Activated effector memory CD4-positive, alpha-beta T cell treated with anti-CD3 and anti-CD28 coated beads, Interleukin-2, amount 50 U/mL, for 16 hours (primary cell): ENCODE data around the gene ENKUR.

Source experiments
- DNase-seq: peaks from one replicate; pipeline ENCODE4 v3.0.0-alpha.2; 2020

ENKUR gene

DNA sequence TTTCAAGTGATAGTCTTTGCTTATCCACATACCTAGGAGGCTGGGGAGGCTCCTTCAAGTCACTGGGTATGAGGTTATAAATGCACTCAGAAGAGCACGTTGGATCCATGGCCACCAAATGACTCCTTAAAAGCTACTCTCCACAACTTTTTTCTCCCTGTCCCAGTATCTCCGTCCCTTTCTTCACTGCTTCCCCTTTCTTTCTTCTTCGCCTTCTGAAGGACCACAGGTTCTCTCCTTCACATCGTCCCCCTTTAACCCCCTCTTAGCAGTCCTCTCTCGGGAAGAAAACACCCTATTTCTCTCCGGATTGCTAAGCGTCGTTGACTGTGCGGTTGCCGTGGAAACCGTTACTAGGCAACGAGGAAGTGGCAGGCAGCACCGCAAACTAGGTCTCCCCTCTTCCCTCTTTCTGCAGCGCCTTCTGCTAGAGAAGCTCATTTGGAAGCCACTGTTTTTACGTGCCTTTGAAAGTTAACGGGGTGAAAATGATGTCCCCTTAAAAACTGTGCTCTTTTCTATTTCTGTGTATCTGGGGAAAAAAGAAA lies at the start of gene ENKUR:
Gene ENKUR, minus strand, starts transcription at position 331 of the 548 bp plus-strand sequence. Its CDS starts 222 bp downstream, at position 109.
- peak; percentile 97 for DNase-seq

GRCh38 chr10:25064401-25064800 lies 48.4 kb upstream of the ENKUR start:
- DNase-seq, result no peak

GRCh38 chr10:25063644-25064043 lies 47.7 kb upstream of the ENKUR start:
- DNase-seq, result no peak

GRCh38 chr10:25063157-25063556 lies 47.2 kb upstream of the ENKUR start:
- no peak for DNase-seq

GRCh38 chr10:25061711-25062449 lies 45.9 kb upstream of the ENKUR start:
- DNase-seq, result no peak

GRCh38 chr10:25061125-25061524 lies 45.2 kb upstream of the ENKUR start:
- DNase-seq, result no peak

- DNase-seq, result no peak
These were observed 44.0 kb upstream of the ENKUR start for GRCh38 chr10:25059990-25060389.

DNA sequence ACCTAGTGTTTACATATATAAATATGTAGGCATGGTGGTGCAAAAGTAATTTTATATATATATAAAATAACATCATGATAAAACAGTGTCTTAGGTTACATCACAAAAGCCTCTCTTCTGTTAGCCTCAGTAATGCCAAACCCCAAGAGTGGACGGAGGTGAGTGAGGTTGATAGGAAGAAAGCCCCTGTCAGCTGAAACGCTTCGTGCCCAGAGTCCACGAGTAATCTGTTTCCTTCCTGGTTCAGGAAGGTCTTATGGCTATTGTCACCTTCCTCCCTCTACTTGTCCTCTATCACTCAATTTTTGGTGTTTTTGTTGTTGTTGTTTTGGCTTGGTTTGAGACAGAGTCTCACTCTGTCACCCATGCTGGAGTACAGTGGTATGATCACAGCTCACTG lies 41.9 kb upstream of the ENKUR start:
- DNase-seq, result no peak

DNA sequence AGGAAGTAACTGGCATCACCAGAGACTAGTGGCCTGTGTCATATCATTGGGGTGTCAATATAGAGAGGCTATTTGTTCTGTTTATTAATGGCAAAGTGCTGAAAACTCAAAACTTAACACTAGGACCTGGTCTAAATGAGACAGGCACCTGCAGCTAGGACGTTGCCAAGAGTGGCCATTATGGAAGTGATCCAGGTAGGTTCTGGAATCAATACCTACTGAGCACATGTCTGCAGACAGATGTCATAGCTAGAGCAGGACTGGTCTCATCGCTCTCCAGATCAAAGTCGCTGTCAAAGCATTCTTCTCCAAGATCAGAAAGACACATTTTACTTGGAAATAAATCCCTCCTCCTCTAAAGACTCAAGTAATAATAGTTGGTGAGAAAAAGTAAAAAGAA lies 40.8 kb upstream of the ENKUR start:
- DNase-seq, result no peak

- DNase-seq, result no peak
These were observed 36.1 kb upstream of the ENKUR start for GRCh38 chr10:25052012-25052411.

DNA sequence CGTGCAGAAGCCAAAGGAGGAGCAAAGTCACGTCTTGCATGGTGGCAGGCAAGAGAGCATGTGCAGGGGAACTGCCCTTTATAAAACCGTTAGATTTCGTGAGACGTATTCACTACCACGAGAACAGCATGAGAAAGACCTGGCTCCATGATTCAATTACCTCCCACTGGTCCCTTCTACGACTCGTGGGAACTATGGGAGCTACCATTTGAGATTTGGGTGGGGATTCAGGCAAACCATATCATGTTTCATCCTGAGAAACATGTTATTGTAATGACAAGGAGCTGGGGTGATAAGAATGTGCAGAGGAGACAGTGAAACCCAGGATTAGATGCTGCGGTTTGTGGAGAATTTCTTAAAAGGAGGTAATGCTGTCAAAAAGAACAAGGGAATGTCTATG lies 34.4 kb upstream of the ENKUR start:
- DNase-seq, result no peak

- no peak for DNase-seq
These were observed 34.0 kb upstream of the ENKUR start for GRCh38 chr10:25049966-25050365.

DNA sequence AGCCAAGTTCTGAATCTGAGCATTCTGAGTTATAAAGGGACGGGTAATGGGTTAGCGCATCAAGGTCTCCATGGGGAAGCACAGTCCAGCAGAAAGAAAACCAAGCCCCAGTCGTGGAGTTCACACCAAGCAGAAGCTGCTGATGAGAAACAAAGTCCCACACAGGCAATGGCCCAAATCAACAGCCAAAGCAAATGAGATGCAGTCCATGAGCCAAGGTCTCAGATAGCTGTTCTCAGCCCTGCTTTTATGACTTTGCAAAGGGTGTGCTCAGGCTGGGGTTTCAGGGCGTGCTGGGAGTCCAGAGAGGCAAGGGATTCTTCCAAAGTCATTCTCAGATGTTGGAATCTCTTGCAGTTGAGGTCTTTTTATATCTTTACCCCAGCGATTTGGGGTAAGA lies 32.5 kb upstream of the ENKUR start:
- no peak for DNase-seq

DNA sequence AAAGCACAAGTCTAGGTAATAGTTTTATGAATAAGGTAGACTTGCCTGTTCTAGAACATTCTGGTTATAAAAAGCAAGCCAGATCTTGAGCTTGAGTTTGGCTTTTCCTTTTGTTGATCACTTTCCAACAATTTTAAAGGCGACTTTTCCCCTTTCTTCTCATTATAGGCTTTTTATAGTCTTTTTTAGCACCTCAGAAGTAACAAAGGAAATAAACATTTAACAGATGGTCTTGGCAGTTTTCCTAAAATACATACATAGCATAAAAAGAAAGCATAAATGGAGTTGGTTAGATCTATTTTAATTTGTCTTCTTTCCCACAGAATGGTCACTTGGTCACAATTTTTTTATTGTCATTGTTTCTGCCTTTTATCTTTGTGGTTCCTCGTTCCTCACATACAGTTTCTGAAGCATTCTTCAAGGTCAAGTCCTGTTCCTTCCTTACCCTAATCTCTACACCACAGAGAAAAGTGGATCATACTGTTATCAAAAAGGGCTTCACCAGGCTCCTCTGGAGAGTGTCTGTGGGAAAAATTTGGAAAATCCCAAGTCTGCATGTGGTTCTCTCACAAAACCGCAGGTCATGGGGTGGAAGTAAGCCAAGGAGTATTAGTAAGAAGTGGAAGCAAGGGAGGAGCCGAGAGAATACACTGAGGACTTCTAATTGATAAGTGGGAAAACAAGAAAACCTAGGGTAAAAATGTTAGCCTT lies 31.8 kb upstream of the ENKUR start:
- DNase-seq, result no peak

- no peak for DNase-seq
These were observed 31.1 kb upstream of the ENKUR start for GRCh38 chr10:25047088-25047487.

- no peak for DNase-seq
These were observed 30.7 kb upstream of the ENKUR start for GRCh38 chr10:25046641-25047040.

DNA sequence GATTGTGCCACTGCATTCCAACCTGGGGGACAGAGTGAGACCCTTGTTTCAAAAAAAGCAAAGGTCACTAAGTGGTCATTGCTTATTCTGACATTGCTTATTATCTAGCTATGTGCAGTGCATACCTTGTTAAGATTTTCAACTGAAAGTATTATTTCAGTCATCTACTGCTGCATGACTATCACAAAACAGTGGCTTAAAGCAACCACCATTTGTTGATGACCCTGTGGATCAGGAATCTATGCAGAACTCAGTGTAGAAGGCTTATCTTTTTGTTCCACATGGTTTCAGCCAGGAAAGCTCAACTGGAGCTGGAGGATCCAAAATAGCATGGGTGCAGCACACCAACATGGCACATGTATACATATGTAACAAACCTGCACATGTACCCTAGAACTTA lies 23.6 kb upstream of the ENKUR start:
- DNase-seq, result no peak

DNA sequence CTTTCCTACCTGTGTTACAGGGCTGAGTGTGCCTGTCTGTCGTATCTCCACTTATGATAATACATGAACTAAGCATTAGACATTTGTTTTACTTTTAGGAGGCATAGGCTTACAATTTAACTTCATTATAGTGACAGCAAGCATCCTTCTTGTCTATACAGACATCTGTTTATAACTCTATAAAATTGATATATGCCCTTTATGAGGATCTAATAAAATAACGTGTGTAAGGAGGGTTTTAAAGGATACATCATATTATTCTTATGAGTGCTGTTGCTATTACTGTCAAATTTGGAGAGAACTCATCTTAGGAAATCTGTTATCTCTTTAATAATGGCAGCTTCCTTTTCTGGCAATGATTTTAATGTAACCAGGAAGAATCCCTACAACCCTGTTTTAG lies 22.4 kb upstream of the ENKUR start:
- no peak for DNase-seq

- no peak for DNase-seq
These were observed 20.4 kb upstream of the ENKUR start for GRCh38 chr10:25036381-25036780.

DNA sequence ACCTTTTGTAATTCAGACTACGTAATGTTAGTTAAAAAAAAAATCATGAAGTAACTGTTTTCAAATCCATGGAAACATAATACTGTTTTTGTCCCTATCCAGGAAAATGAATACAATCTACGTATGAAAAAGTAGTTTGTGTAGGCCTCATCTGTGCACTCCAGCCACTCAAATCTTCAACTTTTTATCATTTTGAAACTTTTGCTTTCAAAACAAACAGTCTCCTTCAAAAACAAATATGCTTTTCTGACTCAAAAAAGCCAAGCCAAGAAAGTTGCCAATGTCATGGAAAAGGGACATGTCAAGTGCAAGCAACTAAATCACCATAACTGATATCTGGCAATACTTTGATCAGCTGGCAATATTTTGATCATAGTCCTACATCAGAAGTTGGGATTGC lies 13.6 kb upstream of the ENKUR start:
- no peak for DNase-seq

GRCh38 chr10:25028711-25029110 lies 12.8 kb upstream of the ENKUR start:
- DNase-seq, result no peak

DNA sequence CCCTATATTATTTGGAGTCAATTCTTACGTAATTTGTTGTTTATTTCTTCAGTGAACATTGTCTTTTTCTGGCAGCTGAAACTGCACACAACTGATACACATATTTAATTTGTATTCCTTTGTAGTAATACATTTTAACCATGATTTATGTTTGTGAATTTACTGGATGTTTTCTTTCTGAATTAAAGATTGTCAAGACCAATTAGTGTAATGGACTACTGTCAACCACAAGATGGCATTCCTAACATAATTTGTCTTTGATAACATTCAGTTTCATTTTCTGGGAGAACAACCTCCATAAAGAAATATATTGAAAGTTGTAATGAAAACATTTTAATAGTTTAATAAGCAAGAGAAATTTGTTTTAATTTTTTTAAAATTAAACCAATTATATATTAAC lies 10.5 kb upstream of the ENKUR start:
- no peak for DNase-seq

- no peak for DNase-seq
These were observed 8.6 kb upstream of the ENKUR start for GRCh38 chr10:25024528-25024927.

- DNase-seq, result no peak
These were observed 7.3 kb upstream of the ENKUR start for GRCh38 chr10:25023278-25023677.
